Forelimb muscle (tissue), 1 donor: ENCODE measurements around the gene GGA1. TPM values are rescaled to one million over a fixed set of nuclear protein-coding genes. Genes with fewer than 3 reads are reported as not detected.
"Not testable (repeated sequence)": the region's sequence is repeated elsewhere in the genome, so short reads cannot be mapped to it uniquely, and the experiment has no call there.

ENCODE experiments used
- DNase-seq: peaks from one replicate; pipeline ENCODE4 v3.0.0-alpha.2; 2013; ENCODE audit warnings: low read depth
- polyA plus RNA-seq: library from polyadenylated mRNA; unstranded; fragments of 120-200 nt; gene quantifications from one replicate; pipeline ENCODE4 v1.2.1, GENCODE V29; 2013; ENCODE audit not compliant: insufficient read length

Gene GGA1
- polyA plus RNA-seq, 1 donor = 44.8 TPM

- no peak for DNase-seq
Observed at GRCh38 chr22:37609240-37610152, 862 bp downstream of the GGA1 start.

GRCh38 chr22:37610153-37610475, 1.5 kb downstream of the GGA1 start:
- not testable (repeated sequence) for DNase-seq

- DNase-seq = no peak
Observed at GRCh38 chr22:37610480-37611129, 2.0 kb downstream of the GGA1 start.

- no peak for DNase-seq
Observed at GRCh38 chr22:37611207-37611606, 2.6 kb downstream of the GGA1 start.

GRCh38 chr22:37616201-37617083, 7.8 kb downstream of the GGA1 start:
- no peak for DNase-seq

- DNase-seq = no peak
Observed at GRCh38 chr22:37617431-37617830, 8.8 kb downstream of the GGA1 start.

- DNase-seq = no peak
Observed at GRCh38 chr22:37618072-37618656, 9.5 kb downstream of the GGA1 start.

GRCh38 chr22:37618674-37619073, 10.0 kb downstream of the GGA1 start:
- DNase-seq = no peak

- no peak for DNase-seq
Observed at GRCh38 chr22:37619991-37620390, 11.4 kb downstream of the GGA1 start.

GRCh38 chr22:37621352-37621860, 12.8 kb downstream of the GGA1 start:
- DNase-seq = no peak

GRCh38 chr22:37623075-37624016, 14.7 kb downstream of the GGA1 start:
- no peak for DNase-seq

- DNase-seq = no peak
Observed at GRCh38 chr22:37624017-37624365, 15.4 kb downstream of the GGA1 start.

- no peak for DNase-seq
Observed at GRCh38 chr22:37624876-37625275, 16.2 kb downstream of the GGA1 start.

- no peak for DNase-seq
Observed at GRCh38 chr22:37625737-37626136, 17.1 kb downstream of the GGA1 start.

- no peak for DNase-seq
Observed at GRCh38 chr22:37626144-37626543, 17.5 kb downstream of the GGA1 start.

- DNase-seq = no peak
Observed at GRCh38 chr22:37626556-37627075, 18.0 kb downstream of the GGA1 start.

GRCh38 chr22:37627121-37627520, 18.5 kb downstream of the GGA1 start:
- DNase-seq = no peak

- no peak for DNase-seq
Observed at GRCh38 chr22:37627545-37627944, 18.9 kb downstream of the GGA1 start.

- no peak for DNase-seq
Observed at GRCh38 chr22:37628830-37629229, 20.2 kb downstream of the GGA1 start.

- no peak for DNase-seq
Observed at GRCh38 chr22:37629928-37630327, 21.3 kb downstream of the GGA1 start.
